HG03196 (cell line): ENCODE data around the gene HS3ST1.
A peak's percentile ranks its signal among the peaks of the same experiment; 100 is the strongest.

Source experiments
- ATAC-seq: cut with Tn5 transposase; IDR thresholded peaks from one replicate; pipeline ENCODE4 v1.9.1; 2021; ENCODE audit not compliant: unreplicated experiment

Gene HS3ST1

DNA sequence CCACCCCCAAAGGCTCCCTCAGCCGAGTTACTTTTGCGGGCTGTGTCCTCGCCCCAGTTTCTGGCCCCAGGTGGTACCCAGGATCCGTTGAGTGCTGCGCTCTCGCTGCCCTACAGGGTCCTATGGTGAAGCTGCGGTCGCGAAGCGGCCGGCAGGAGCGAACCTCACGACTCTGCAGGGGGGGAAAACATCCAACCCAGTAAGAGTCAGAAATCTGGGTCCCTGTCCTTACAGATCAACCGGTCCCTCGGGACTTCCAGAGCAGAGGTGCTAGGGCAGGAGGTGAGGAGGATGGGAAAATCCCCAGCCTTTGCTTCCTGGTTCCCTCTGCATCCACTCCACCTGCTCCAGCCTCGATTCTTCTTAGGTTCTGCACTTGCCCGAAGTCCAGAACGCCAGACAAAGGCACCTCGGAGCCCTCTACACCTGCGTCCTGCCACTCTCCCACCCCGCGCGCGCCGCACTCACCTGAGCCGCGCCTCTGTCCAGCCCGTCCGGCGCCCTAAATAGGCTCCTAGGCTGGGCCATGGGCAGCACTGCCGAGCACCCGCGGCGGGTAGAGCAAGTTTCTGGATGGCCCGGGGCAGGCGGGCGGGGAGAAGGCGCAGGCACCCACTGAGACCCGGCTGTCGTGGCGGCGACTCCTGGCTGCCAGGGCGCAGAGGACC, at the start of gene HS3ST1:
HS3ST1 (minus strand) TSS at position 664 of the 668 bp plus-strand sequence. CDS start 28,889 bp downstream, outside the sequence.
- peak; percentile 40 for ATAC-seq

DNA sequence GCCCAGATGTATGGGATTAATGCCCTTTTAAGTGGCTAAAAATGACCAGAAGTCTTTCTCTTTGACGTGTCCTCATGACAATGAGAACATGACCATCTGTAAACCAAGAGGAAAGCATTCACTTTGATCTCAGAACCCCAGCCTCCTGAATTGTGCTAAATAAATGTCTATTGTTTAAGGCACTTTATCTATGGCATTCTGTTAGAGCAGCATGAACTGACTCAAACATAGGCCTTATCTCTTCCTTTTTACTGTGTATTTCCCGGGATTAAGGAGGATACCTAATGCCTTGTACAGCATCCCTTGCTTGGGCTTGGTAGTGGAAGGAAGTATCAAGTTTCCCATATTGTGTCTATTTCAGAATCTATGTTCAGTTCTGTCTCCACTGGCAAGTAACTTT, 47.2 kb upstream of the HS3ST1 start:
- no peak for ATAC-seq

DNA sequence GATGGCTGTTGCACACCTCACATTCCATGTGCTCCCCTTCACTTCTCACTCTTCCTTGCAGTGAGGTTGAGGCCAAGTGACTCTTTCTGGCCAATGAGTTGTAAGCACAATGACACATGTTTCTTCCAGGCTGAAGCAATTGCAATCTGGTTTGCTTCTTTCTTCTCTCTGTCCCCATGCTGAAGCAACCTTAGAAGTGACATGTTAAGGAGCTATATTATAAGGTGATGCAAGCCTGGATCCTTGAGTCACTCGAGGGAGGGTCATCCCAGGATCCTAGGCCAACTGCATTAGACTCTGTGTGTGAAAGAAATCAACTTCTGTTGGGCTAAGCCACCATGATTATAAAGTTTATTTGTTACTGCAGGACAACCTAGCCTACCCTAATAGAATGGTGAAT, 45.5 kb upstream of the HS3ST1 start:
- ATAC-seq: no peak

DNA sequence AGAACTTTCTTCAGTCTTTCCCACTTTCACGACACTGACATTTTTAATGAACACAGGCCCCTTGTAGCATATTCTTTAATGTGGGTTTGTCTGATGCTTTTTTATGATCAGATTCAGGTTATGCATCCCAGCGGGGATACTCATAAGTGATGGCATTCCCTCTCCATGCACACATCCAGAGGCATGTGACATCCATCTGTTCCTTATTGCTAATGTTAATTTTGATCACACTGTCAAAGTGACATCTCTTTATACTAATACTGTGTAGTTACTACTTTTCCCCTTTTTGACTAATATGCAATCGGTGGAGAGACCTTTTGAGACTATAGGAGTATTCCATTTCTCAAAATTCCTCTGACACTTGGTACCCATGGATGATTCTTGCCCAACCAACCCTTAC, 43.8 kb upstream of the HS3ST1 start:
- no peak for ATAC-seq

DNA sequence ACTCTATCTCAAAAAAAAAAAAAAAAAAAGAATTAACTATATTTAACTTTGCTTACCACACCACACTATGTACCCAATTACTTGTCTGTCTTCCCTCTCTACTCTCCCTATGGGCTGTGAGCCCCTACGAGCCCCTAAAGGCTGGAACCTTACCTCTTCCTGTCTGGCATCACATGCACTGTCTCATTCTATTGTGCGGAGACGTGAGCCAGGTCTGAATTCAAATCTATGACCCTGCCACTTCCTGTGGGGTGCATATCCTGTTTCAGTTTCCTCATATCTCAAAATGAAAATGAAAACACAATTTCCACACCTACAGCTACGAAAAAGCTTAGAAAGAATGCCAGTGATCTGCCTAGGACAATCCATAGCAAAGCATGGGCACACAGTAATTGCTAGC, 42.9 kb upstream of the HS3ST1 start:
- peak; percentile 73 for ATAC-seq

DNA sequence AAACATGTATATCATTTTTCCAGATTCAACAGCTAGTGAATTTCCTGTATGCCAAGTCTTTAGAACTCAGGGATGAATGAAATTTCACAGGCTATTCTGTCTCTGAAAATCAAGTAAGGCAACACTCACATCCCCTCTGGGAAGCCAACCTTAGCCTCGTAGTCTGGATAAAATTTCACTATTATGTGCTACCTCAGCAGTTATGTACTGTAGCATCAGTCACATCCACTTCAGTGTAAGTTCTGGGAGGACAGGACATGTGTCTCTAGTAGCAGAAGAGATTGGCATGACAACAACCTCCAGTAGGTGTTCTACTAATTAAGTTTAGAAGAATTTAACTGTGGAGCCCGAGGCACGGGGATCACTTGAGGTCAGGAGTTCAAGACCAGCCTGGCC, 42.4 kb upstream of the HS3ST1 start:
- no peak for ATAC-seq

DNA sequence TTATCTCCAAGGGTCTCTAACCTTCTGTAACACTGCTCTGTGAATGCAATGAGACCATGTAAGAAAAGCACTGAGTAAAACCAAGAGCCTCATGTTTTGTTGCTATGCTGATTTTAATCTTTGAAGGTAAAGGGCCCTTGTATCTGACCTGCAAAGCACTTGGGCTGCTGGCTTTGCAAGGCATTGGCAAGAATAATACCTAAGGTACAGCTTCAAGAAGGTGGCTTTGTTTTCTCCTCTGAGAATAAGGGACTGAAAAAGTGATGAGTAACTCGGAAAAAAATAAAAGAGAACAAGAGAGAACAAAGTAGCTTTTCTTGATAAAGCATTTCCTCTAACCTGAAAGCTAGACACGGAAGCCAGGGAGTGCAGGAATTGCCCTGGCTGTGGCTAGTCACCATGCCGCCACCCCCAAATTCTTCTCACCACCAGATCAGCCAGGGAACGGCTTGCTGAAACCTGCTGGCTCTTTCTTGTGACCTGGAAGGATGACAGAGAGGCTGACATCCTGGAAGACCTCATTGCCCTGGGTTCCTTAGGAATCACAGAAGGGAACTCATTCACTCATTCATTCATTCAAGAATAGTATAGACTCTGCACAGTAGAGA, 41.8 kb upstream of the HS3ST1 start:
- peak; percentile 46 for ATAC-seq

DNA sequence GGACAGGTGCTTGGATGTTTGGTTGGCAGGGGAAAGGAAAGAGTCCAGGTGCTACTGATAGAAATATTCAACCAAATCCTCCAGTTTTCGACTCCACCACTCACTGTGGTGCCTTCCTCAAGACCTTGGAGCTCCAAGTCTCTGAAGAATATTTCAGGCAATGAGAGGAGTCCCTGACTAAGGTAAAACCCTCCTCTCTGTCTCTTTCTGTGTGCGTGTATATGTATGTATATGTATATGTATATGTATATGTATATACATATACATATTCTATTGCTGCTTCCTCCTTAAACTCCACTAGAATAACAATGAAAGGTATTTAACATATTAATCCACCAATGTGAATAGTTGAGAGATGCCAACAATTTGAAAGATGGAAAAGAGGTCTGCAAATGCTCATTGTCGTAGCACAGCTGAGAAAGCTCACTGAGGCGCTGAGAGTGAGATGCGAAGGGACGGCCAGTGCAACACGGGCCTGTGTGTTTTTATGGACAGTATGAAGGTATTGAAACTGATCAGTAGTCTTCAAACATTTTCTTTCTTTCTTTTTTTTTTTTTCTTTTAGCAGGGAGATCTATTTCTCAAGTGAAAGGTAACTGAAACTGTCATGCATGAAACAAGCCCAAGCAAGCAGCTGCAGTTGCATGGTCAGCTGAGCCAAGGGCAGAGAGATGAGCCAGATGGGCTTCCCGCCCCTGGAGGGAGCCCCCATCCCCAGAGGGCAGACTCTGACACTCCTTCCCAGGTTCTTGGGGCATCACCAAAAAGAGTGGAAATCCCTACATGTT, 41.1 kb upstream of the HS3ST1 start:
- peak; percentile 72 for ATAC-seq

DNA sequence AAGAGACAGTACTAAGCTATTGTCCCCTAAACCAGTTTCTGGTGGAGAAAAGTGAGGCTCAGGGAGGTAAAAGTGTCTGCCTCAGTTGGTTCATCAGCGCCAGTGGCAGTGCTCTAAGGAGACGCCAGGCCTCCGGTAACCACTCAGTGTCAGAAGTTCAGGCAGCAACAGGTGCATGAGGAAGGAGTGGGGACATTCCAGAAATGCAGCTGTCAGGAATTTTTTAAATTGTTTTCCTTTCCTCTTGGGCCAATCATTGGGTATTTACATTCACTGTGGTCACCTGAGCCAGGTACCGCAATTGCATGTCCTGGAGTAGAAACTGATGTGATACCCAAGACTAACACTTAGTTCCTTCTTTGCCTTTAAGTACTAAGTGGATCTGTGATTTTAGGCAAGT, 40.2 kb upstream of the HS3ST1 start:
- ATAC-seq: no peak

DNA sequence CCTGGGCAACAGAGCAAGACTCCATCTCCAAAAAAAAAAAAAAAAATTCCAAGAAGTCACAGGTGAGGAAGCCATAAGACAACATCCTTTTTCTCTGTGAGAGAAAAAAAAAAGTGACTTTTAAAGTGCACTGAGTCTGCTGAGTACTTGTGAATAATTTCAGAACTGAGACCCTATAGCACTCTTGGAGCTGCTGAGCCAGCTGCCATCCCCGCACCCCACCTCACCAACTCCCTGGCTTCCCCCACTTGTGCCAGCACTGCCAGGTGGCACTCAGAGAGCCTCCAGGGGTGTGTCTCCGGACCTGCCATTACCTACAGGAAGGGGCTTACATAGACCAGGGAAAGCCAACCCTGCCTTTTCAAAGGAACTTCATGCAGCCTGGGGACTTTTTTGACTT, 39.2 kb upstream of the HS3ST1 start:
- no peak for ATAC-seq

DNA sequence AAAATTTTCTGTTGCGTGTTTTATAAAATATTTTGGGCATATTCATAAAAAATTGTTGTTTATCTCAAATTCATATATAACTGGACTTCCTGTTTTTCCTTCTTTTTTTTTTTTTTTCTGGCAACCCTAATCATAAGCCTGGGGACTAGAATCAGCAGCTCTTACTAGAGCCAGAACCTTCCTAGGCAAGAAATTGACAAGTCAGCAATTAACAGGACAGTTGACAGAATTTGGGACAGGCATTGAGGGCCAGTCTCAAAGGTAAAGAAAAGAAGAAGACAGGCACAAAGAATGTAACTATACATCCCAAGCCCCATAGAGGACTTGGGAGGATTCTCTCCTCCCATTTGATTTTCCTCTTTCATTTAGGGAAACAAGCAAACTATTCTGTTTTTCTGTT, 35.0 kb upstream of the HS3ST1 start:
- no peak for ATAC-seq

DNA sequence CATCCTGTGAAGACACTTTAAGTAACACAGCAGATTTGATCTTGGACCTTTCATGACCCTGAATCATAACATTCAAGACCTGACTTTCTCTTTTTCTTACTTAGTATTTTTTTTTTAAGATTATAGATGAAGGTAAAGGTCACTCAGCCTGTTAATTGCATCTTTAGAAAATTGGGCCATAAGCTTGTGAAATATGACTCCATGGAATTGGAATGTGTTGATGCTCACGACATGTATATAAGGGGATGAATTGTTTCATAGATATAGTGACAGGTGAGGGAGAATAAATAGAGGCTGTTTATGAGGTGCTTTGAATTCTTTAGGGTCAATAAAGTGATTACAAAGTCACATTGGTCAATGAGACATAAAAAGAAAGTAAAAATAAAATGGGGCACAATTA, 27.7 kb upstream of the HS3ST1 start:
- no peak for ATAC-seq

DNA sequence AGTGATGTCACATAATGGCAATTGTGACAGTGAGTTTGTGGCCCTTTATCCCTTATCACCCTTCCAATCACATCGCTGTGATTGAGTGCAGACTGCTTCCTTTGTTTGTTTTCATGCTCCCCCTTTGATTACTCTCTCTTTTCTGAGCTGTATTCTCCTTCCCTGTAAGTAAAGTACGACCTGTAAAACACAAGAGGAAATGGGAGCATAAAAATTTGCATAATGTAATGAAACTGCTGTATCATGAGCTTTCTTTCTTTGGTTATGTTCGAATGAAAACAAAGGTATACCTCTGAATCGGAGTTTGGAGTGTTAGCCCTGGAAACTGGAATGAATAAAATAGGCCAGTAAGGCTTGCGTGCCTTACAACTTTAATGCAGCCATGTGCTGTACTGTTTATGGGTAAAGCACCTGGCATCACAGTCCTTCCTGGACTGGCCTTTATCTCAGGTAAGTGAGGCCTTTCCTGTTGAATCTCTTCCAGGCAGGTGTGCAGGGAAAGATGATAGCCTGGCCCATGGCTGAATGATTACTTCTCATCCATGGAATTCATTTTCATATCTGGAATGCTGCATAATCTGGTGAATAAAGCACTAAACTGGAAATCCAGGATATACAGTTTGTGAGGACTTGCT, 26.6 kb upstream of the HS3ST1 start:
- no peak for ATAC-seq

DNA sequence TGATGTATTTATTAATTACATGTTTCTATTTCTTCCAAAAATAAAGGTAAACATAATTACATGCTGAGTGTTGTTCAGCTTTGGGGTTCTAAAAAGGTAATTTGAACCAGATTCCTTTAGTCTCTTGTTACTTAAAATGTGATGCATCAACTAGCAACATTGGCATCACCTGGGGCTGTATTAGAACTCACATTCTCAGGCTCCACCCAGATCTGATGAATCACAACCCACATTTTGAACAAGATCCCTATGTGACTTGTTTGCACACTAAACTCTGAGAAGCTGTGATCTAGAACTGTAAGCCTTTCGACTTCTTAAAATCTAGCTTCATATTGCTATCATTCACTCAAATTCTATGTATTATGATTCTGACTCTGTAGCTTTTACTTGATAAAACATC, 23.0 kb upstream of the HS3ST1 start:
- no peak for ATAC-seq

DNA sequence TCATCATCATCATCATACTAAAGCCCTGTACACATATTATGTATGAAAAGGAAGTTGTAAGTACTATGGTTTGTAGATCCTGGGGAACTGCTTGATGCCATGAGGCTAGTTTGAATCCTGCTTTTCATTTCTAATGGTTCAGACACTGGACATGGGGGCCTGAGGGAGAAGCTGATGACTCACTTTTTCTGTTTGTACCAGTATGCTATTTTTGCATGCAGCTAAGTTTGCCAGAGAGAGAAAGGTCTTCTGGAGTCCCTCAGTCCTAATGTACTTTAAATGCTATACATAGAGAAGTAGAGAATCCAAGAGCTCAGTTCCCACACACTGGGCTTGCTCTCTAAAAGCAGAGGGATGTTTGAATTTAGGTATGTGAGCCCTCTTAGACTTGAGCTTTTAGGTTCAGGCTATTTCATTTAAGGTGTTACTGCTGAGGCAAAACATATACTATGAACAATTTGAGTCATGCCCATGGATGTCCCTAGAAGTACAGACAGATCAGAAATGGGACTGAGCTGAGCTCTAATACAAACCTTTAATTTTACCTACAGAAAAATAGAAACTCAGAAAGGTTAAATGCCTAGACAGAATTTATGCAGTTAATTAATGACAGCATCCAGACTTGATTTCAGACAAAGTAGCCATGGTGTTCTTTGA, 17.6 kb upstream of the HS3ST1 start:
- no peak for ATAC-seq

DNA sequence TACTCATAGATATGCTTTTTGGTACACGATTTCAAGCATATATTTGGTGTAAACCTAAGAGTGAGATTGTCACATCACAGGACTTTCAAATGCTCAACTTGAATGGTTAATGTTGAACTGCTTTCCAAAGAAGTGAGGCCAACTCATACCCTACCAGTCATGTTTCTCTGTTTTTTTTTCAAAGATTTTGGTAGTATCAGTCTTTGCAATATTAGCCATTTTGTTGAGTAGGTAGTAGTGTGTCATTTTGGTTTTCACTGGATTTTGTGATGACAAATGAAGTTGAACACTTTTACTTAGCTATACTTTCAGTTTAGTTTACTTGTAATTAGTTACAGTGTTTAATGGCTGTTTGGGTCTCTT, 12.5 kb upstream of the HS3ST1 start:
- no peak for ATAC-seq

DNA sequence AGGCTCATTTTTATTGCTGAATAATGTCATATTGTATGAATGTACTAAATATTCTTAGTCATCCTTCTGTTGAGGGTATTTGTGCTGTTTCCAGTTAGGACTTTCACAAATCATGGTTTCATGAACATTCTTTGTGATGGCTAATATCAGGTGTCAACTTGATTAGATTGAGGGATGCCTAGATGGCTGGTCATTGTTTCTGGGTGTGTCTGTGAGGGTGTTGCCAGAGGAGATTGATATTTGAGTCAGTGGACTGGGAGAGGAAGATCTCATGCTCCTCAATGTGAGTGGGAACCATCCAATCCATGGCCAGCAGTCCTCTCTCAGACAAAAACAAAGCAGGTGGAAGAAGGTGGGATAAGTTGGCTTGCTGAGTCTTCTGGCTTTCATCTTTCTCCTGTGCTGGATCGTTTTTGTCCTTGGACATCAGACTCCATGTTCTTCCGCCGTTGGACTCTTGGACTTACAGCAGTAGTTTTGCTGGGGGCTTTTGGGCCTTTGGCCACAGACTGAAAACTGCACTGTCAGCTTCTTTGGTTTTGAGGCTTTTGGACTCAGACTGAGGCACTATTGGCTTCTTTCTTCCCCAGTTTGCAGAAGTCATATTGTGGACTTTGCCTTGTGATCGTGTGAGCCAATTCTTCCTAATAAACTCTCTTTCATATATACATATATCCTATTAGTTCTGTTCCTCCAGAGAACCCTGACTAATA, 11.9 kb upstream of the HS3ST1 start:
- ATAC-seq: no peak

DNA sequence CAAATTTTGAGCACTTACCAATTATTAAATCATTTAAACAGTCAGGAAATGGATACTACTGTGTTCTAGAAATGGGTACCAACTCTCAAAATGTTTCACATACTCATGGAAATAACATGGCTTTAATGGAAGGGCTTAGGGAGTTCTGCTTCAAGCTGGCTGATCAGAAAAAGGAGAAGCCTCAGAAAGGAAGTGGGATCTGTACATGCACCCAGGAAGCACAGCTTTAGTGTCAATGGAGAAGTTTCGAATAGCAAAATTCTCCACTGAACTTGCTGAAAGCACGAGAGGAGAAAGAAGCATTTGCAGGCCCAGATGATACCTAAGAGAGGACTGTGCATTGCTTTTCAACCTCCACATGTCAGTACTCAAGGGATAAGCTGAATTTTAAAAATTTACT, 11.1 kb upstream of the HS3ST1 start:
- ATAC-seq: no peak

DNA sequence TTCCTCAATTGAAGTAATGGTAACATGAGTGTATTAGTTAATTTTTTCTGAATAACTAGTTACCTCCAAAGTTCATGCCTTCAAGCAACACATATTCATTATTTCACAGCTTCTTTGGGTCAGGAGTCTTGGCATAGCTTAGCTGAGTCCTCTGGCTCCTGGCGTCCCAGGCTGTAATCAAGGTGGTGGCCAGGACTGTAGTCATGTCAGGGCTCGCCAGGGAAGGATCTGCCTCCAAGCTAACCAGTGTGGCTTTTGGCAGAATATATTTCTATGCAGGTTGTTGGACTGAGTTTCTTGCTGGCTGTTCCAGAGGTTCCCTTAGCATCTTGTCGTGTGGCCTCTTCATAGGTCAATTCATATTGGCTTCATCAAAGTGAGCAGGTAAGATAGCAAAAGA, 10.0 kb upstream of the HS3ST1 start:
- no peak for ATAC-seq

DNA sequence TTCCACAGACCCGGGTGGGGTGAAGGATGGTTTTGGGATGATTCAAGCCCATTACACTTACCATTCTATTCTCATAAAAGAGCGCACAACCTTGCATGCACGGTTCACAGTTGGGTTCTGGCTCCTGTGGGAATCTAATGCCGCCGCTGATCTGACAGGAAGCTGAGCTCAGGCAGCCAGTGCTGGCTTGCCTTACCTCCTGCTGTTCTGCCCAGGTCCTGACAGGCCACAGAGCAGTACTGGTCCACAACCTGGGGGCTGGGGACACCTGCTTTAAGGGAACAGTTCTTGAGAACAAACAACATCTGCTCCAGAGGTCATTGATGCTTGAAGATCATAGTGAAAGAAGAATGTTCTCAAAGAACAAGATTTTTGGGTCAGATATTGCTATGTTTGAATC, 8.0 kb upstream of the HS3ST1 start:
- peak; percentile 52 for ATAC-seq

DNA sequence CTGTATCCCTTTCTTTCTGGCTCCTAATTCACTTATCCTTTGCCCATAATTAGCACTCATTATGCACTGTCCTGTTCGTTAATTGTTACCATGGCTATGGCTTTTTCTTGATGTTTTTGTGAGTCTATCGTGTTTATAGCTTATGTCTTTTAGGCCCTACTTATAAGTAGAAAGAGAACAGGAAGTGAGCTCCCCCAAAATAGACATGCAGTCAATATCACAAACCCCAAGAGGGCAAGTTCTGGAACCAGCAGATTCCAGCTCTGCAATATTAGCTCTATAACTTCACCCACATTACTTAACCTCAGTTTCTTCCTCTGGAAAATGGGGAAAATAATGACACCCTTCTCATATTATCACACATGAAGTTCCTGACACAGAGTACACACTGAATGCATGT, 7.4 kb upstream of the HS3ST1 start:
- ATAC-seq: peak; percentile 56
